ENCODE data around the gene CCR7. TPM values are rescaled to one million over a fixed set of nuclear protein-coding genes. Genes with fewer than 3 reads are reported as not detected.

CCR7 gene
- total and polyA plus RNA-seq, 4 experiments from 2014 or later, result 268 to 502 (median 353) TPM

DNA sequence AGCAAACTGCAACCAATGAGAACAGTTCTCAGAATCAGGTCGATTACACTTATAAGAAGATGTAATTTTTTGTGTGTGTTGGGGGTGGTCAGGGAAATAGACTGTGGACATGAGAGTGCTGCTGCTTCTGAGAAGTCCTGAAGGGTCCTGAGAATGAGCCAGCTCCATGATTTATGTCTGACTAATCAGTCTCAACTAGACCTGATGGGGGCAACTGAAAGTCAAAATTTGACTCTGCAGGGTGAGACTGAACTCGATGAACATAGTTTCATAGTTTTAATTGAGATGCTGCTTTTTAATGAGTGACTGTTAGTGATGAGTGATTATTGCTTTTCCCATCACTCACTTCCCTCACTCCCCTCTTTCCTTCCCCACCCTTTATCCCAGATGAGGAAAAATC is 45.1 kb upstream of the CCR7 start:
- Histone ChIP-seq H3K36me3 (ENCODE audit: insufficient read depth, low read length) (no peaks in the 10 kb centered on the region), H3K27ac (ENCODE audit: low read depth, low read length) (peak overlapping the region; percentile 97), H3K4me3 (ENCODE audit: low read length in 2 of 2) (no peak overlapping the region), H3K9me3 (ENCODE audit: control insufficient read depth in 1 of 2, low read length in 2 of 2) (no peaks in the 10 kb centered on the region), H3K27me3 (ENCODE audit: insufficient read depth, low read length) (no peaks in the 10 kb centered on the region), H3K4me1 (ENCODE audit: insufficient read depth, low read length) (peaks cover 99% of the 10 kb centered on the region)
- DNase-seq, result no peak
- H3K27me3 Mint-ChIP-seq, result no peaks in the 10 kb centered on the region
- H3K4me1 Mint-ChIP-seq, result peaks cover 67 to 97% (median 85%) of the 10 kb centered on the region in 4 donors
- POLR2A ChIA-PET (ENCODE audit: partially characterized antibody), result interaction anchor here (0.9 to 22.3 kb wide), 4 partner anchors 12 to 70 kb away, joined by 3 to 1226 read pairs (median 24); partner anchors contain the start of gene CCR7
- peak overlapping the region; percentile 94 to 100 (median 100) for H3K27ac Mint-ChIP-seq
- intact Hi-C loops (cut with micrococcal nuclease), result loop anchor here (5.0 kb wide), 1 partner anchor 288 kb away; no protein-coding TSS in a partner anchor
- peaks cover 0 to 1% (median 0%) of the 10 kb centered on the region in 8 donors for H3K9me3 Mint-ChIP-seq
- H3K36me3 Mint-ChIP-seq, result no peaks in the 10 kb centered on the region
- peak overlapping the region in 5 of 8 donors; percentile 16 to 64 (median 27) for H3K4me3 Mint-ChIP-seq
- CTCF ChIA-PET (ENCODE audit: partially characterized antibody), result interaction anchor here (1.1 to 16.9 kb wide), 3 partner anchors 10 to 52 kb away, joined by 3 to 435 read pairs (median 4); partner anchors contain the start of gene CCR7

DNA sequence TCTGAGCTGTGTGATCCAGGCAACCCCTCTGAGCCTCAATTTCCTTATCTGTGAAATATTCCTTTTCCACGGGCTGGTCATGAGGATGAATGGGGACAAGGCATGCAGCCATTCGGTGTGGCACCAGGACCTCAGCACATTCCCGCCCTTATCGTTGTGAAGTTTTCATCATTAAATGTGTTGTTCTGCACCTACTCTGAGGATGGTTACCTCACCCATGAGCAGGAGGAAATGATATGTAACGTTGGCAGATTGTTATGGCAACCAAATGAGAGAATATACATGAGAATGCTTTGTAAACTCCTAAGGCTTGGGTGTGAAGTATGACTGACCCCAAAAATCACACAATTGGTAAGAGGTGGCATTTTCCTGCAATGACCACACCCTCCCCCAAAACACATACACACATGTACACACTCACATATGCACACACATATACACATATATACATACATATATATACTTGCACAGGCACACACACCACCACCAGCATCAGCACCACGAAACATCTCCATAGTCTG is 42.8 kb upstream of the CCR7 start:
- Histone ChIP-seq H3K9me3 (ENCODE audit: control insufficient read depth in 1 of 2, low read length in 2 of 2) (no peaks in the 10 kb centered on the region), H3K27ac (ENCODE audit: low read depth, low read length) (peak overlapping the region; percentile 97), H3K4me1 (ENCODE audit: insufficient read depth, low read length) (peaks cover 99% of the 10 kb centered on the region), H3K36me3 (ENCODE audit: insufficient read depth, low read length) (no peaks in the 10 kb centered on the region), H3K27me3 (ENCODE audit: insufficient read depth, low read length) (no peaks in the 10 kb centered on the region), H3K4me3 (ENCODE audit: low read length in 2 of 2) (peak overlapping the region; percentile 14 to 43)
- Mint-ChIP-seq H3K36me3 (no peaks in the 10 kb centered on the region), H3K27ac (peak overlapping the region; percentile 94 to 100 (median 100)), H3K4me3 (peak overlapping the region; percentile 74 to 90 (median 78)), H3K4me1 (peaks cover 71 to 98% (median 86%) of the 10 kb centered on the region in 4 donors), H3K9me3 (peaks cover 0 to 1% (median 0%) of the 10 kb centered on the region in 8 donors), H3K27me3 (no peaks in the 10 kb centered on the region)
- CTCF ChIA-PET (ENCODE audit: partially characterized antibody), result interaction anchor here (1.0 to 16.9 kb wide), 6 partner anchors 7 to 74 kb away, joined by 3 to 435 read pairs (median 4); partner anchors contain the start of gene CCR7
- intact Hi-C loops (cut with micrococcal nuclease), result no loop called here
- POLR2A ChIA-PET (ENCODE audit: partially characterized antibody), result interaction anchor here (1.1 to 22.3 kb wide), 12 partner anchors 9 to 288 kb away, joined by 3 to 1226 read pairs (median 10); partner anchors contain the start of genes CCR7 and SMARCE1
- peak; percentile 79 to 88 (median 82) for DNase-seq

DNA sequence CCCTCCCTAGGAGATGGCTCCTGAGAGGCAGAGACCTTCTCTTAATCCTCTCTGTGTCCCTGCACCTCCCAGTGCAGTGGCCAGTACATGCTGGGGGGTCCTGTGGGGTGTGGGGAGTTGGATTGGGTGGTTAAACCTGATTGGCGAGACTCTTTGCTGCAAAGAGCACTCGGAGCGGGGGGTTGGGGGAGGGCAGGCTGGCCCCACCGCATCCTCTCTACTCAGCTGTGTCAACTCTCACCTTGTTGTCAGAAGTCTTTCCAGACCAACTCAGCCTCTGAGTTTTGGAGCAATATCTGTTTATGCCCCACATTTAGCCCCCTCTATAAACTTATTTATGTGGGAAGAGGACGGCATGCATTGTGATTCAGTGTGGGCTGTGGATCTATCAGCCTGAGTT is 42.4 kb upstream of the CCR7 start:
- Histone ChIP-seq H3K27me3 (ENCODE audit: insufficient read depth, low read length) (no peaks in the 10 kb centered on the region), H3K36me3 (ENCODE audit: insufficient read depth, low read length) (no peaks in the 10 kb centered on the region), H3K4me3 (ENCODE audit: low read length in 2 of 2) (peak overlapping the region; percentile 14 to 43), H3K9me3 (ENCODE audit: control insufficient read depth in 1 of 2, low read length in 2 of 2) (no peaks in the 10 kb centered on the region), H3K4me1 (ENCODE audit: insufficient read depth, low read length) (peaks cover 100% of the 10 kb centered on the region), H3K27ac (ENCODE audit: low read depth, low read length) (peak overlapping the region; percentile 97)
- intact Hi-C loops (cut with micrococcal nuclease), result loop anchor here (1.0 kb wide), 1 partner anchor 9 kb away; no protein-coding TSS in a partner anchor
- Mint-ChIP-seq H3K9me3 (peaks cover 0 to 1% (median 0%) of the 10 kb centered on the region in 8 donors), H3K27ac (peak overlapping the region; percentile 94 to 100 (median 100)), H3K36me3 (no peaks in the 10 kb centered on the region), H3K4me3 (peak overlapping the region; percentile 74 to 90 (median 78)), H3K4me1 (peaks cover 72 to 98% (median 86%) of the 10 kb centered on the region in 4 donors), H3K27me3 (no peaks in the 10 kb centered on the region)
- DNase-seq, result peak; percentile 58 to 74 (median 69)
- CTCF ChIA-PET (ENCODE audit: partially characterized antibody), result interaction anchor here (1.0 to 16.9 kb wide), 6 partner anchors 8 to 74 kb away, joined by 3 to 435 read pairs (median 4); partner anchors contain the start of gene CCR7
- POLR2A ChIA-PET (ENCODE audit: partially characterized antibody), result interaction anchor here (1.3 to 22.3 kb wide), 12 partner anchors 9 to 287 kb away, joined by 3 to 1226 read pairs (median 10); partner anchors contain the start of genes CCR7 and SMARCE1

DNA sequence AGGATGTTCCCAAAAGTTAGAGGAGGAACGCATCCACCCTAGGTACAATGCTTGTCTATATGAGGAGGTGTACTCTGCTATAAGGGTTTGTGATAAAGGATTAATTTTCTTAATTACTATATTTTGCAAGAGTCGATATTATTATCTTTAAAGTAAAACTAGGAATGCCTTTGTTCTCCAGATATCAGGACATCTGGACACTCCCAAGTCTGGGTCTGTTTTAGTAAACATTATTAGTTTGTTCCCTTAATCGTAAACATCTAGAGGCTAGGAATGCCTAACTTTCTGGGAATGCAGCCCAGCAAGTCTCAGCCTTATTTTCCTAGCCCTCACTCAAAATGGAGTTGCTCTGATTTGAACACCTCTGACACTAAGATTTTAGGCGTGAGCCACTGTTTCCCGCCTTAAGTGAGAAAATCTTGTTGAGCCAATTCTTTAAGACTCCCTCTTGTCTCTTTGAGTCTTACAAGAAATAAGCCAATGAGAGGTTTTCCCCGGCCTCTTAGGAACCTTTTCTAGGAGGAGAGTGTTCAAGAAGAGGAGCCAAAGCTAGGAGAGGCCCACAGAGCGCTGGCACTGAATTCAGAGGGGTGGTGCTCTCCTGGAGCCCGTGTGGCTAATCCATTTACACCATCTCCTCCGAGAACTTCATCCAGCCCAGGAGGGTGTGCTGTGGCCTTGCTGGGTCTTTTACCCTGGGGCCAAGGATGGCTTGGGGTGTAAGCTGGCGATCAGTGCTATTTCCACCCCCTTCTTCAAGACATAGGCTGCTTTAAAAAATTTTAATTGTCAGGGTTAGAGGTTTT is 41.5 kb upstream of the CCR7 start:
- H3K9me3 Mint-ChIP-seq, result peaks cover 0 to 1% (median 0%) of the 10 kb centered on the region in 8 donors
- POLR2A ChIA-PET (ENCODE audit: partially characterized antibody), result interaction anchor here (1.3 to 22.3 kb wide), 11 partner anchors 9 to 286 kb away, joined by 3 to 1226 read pairs (median 11); partner anchors contain the start of gene CCR7
- peaks cover 70 to 100% (median 86%) of the 10 kb centered on the region in 4 donors for H3K4me1 Mint-ChIP-seq
- Histone ChIP-seq H3K27me3 (ENCODE audit: insufficient read depth, low read length) (no peaks in the 10 kb centered on the region), H3K27ac (ENCODE audit: low read depth, low read length) (peak overlapping the region; percentile 97), H3K4me1 (ENCODE audit: insufficient read depth, low read length) (peaks cover 100% of the 10 kb centered on the region), H3K4me3 (ENCODE audit: low read length in 2 of 2) (no peak overlapping the region), H3K36me3 (ENCODE audit: insufficient read depth, low read length) (no peaks in the 10 kb centered on the region), H3K9me3 (ENCODE audit: control insufficient read depth in 1 of 2, low read length in 2 of 2) (no peaks in the 10 kb centered on the region)
- intact Hi-C loops (cut with micrococcal nuclease), result loop anchor here (1.0 kb wide), 1 partner anchor 8 kb away; no protein-coding TSS in a partner anchor
- H3K27ac Mint-ChIP-seq, result peak overlapping the region; percentile 94 to 100 (median 100)
- DNase-seq, result no peak
- H3K4me3 Mint-ChIP-seq, result peak overlapping the region in 7 of 8 donors; percentile 31 to 90 (median 81)
- no peaks in the 10 kb centered on the region for H3K36me3 Mint-ChIP-seq
- H3K27me3 Mint-ChIP-seq, result no peaks in the 10 kb centered on the region
- CTCF ChIA-PET (ENCODE audit: partially characterized antibody), result interaction anchor here (1.2 to 16.9 kb wide), 4 partner anchors 9 to 59 kb away, joined by 3 to 435 read pairs (median 26); partner anchors contain the start of gene CCR7

DNA sequence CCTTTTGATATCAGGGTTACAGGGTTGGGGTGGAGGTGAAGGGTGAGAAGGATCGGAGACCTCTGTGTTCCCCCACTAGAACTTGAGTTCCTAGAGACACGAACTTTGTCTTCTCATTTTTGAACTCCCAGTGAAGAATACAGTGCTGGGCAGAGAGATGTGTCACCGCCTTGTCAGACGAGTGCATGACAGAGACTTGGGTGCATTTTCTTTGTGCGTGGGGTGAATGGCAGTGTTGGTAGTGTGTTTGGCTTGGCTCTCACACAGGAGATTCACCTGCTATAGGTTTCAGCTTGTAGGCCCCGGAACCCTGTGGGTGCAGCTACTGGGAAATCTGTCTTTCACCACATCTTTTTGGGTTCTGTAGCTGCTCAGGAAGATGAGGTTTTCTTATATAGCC is 40.0 kb upstream of the CCR7 start:
- peak overlapping the region; percentile 97 for H3K27ac ChIP-seq (ENCODE audit: low read depth, low read length)
- H3K27me3 ChIP-seq (ENCODE audit: insufficient read depth, low read length), result no peaks in the 10 kb centered on the region
- no peaks in the 10 kb centered on the region for H3K9me3 Mint-ChIP-seq
- ChIA-PET POLR2A (ENCODE audit: partially characterized antibody) (interaction anchor here (0.6 to 22.3 kb wide), 12 partner anchors 12 to 164 kb away, joined by 3 to 1226 read pairs (median 8); partner anchors contain the start of genes CCR7 and SMARCE1), CTCF (ENCODE audit: partially characterized antibody) (interaction anchor here (0.9 to 6.8 kb wide), 5 partner anchors 10 to 71 kb away, joined by 4 to 61 read pairs (median 15); partner anchors contain the start of gene CCR7)
- peak overlapping the region; percentile 94 to 100 (median 99) for H3K27ac Mint-ChIP-seq
- H3K4me1 ChIP-seq (ENCODE audit: insufficient read depth, low read length), result peaks cover 100% of the 10 kb centered on the region
- peak overlapping the region in 1 of 2 donors; percentile 10 for H3K4me3 ChIP-seq (ENCODE audit: low read length in 2 of 2)
- no peaks in the 10 kb centered on the region for H3K36me3 ChIP-seq (ENCODE audit: insufficient read depth, low read length)
- no peaks in the 10 kb centered on the region for H3K36me3 Mint-ChIP-seq
- H3K4me3 Mint-ChIP-seq, result peak overlapping the region in 7 of 8 donors; percentile 23 to 85 (median 69)
- no peaks in the 10 kb centered on the region for H3K9me3 ChIP-seq (ENCODE audit: control insufficient read depth in 1 of 2, low read length in 2 of 2)
- H3K27me3 Mint-ChIP-seq, result no peaks in the 10 kb centered on the region
- peaks cover 67 to 100% (median 87%) of the 10 kb centered on the region in 4 donors for H3K4me1 Mint-ChIP-seq
- intact Hi-C loops (cut with micrococcal nuclease), result no loop called here
- DNase-seq, result peak; percentile 60 to 80 (median 65)

DNA sequence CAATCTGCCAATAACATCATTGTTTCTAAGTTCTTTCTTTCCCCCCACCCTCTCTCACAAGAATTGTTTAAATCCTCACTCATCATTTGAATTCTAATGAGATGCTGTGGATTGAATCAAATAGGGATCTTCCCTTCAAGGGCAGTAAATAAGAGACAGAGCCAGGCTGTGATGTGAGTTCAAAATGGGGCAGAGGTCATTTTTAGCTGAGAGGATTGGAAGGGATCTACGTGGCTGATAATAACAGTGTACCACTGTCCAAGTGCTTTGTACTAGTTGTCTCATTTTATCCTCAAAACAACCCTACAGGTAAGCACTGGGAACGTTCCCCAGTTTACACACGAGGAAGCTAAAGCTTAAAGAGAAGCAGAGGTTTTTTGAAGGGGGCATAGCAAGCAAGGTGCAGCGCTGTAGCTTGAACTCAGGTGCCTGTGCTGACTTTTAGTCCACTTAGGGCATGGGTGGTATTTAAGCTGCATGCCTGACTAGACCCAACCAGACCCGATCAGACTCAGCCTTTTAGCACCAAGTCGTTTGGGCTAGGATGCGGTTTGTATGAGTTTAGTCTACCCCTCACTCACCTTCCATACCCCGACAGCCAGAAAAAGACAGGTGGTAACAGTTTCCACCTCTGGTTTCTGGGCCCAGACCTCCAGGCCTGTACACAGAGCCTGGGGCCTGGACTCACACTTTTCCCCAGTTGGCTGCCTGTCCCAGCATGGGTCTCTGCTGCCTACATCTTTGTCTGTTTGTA is 39.2 kb upstream of the CCR7 start:
- no peaks in the 10 kb centered on the region for H3K9me3 ChIP-seq (ENCODE audit: control insufficient read depth in 1 of 2, low read length in 2 of 2)
- no peaks in the 10 kb centered on the region for H3K27me3 ChIP-seq (ENCODE audit: insufficient read depth, low read length)
- H3K4me3 ChIP-seq (ENCODE audit: low read length in 2 of 2), result peak overlapping the region in 1 of 2 donors; percentile 10
- Mint-ChIP-seq H3K27ac (peak overlapping the region; percentile 94 to 100 (median 99)), H3K9me3 (no peaks in the 10 kb centered on the region), H3K4me3 (peak overlapping the region in 7 of 8 donors; percentile 23 to 85 (median 69)), H3K36me3 (no peaks in the 10 kb centered on the region), H3K27me3 (no peaks in the 10 kb centered on the region), H3K4me1 (peaks cover 69 to 100% (median 87%) of the 10 kb centered on the region in 4 donors)
- no peaks in the 10 kb centered on the region for H3K36me3 ChIP-seq (ENCODE audit: insufficient read depth, low read length)
- peak overlapping the region; percentile 97 for H3K27ac ChIP-seq (ENCODE audit: low read depth, low read length)
- no peak for DNase-seq
- POLR2A ChIA-PET (ENCODE audit: partially characterized antibody), result interaction anchor here (1.0 to 22.3 kb wide), 11 partner anchors 11 to 71 kb away, joined by 3 to 1226 read pairs (median 9); partner anchors contain the start of gene CCR7
- intact Hi-C loops (cut with micrococcal nuclease), result no loop called here
- H3K4me1 ChIP-seq (ENCODE audit: insufficient read depth, low read length), result peaks cover 100% of the 10 kb centered on the region
- CTCF ChIA-PET (ENCODE audit: partially characterized antibody), result interaction anchor here (0.9 to 6.8 kb wide), 7 partner anchors 11 to 70 kb away, joined by 3 to 61 read pairs (median 9); partner anchors contain the start of gene CCR7

Measured in CD4-positive, alpha-beta memory T cell (primary cell).